Measurements from ENCODE around the gene ARHGAP12. TPM values are rescaled to one million over a fixed set of nuclear protein-coding genes. Genes with fewer than 3 reads are reported as not detected.
A peak's percentile ranks its signal among the peaks of the same experiment; 100 is the strongest.

ARHGAP12 gene
- total RNA-seq, 2 experiments from 2014 or later: 11.8 to 14.5 TPM

DNA sequence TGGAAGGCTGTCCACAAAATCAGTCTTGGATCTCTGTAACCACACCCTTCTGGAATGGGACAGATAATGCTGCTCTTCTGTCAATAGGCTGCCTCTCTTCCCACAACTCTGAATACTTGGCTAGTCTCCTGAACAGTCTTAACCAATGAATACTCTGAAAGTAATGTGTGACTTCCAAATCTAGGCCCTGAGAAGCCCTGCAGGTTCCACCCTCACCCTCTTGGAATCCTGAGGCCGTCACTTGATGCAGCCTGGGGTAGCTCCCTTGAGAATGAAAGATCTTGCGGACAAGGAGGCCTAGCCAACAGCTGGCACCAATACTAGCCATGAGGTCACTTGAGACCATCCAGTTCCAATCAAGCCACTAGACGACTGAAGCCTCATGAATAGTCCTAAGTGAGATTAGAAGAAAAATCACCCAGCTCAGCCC, 109.2 kb downstream of the ARHGAP12 start:
- ChIA-PET POLR2A (no interaction called here), CTCF (ENCODE audit: unreplicated experiment) (no interaction called here)
- no TSS peak for BruUV-seq (replicated peaks)
- no peaks in the 10 kb centered on the region for H3K9me3 ChIP-seq (ENCODE audit: low read length)
- intact Hi-C loops (cut with micrococcal nuclease; ENCODE audit: unreplicated experiment): no loop called here
- no peaks in the 10 kb centered on the region for H3K79me2 ChIP-seq (ENCODE audit: insufficient read depth, low read depth, low read length)
- TF ChIP-seq EZH2phosphoT487 (IDR thresholded peaks at IDR 0.05; ENCODE audit: borderline replicate concordance, low read depth, low read length): no peak
- no peaks in the 10 kb centered on the region for H3K9me2 ChIP-seq (ENCODE audit: insufficient read depth, low read length)
- no peak overlapping the region for H3K4me2 ChIP-seq (ENCODE audit: low read length)
- H3K27ac ChIP-seq (ENCODE audit: low read depth, low read length, poor library complexity, severe bottlenecking): no peak overlapping the region
- DNase-seq (ENCODE audit: low spot score): no peak
- no peaks in the 10 kb centered on the region for H4K20me1 ChIP-seq (ENCODE audit: insufficient read depth, low read length)
- no peak overlapping the region for H3K4me3 ChIP-seq (ENCODE audit: low read depth, low read length, poor library complexity, severe bottlenecking)
- H3K36me3 ChIP-seq (ENCODE audit: insufficient read depth, low read length): no peaks in the 10 kb centered on the region
- no peak overlapping the region for H2AFZ ChIP-seq (ENCODE audit: low read length)
- H3K4me1 ChIP-seq (ENCODE audit: insufficient read depth, low read length, poor library complexity, severe bottlenecking): no peaks in the 10 kb centered on the region

DNA sequence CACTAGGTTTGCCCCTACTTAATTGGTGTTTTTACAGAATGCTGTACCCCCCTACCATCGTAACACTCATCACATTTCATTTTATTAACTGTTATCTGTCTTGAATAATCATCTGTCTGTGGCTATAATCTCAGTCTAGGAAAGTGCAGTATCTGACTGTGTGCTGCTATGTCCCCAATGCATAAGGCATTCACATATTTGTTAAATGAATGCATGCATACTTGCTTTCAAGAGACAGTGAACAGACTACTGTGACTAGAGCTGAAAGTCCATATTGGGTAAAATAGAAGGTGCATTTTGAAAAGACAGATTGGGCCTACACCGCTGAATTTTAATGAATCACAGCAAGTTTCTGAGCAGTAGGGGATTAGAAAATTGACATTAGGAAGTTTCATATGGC, 112.3 kb downstream of the ARHGAP12 start:
- BruUV-seq (replicated peaks): no TSS peak
- no peaks in the 10 kb centered on the region for H3K36me3 ChIP-seq (ENCODE audit: insufficient read depth, low read length)
- H4K20me1 ChIP-seq (ENCODE audit: insufficient read depth, low read length): no peaks in the 10 kb centered on the region
- H3K4me3 ChIP-seq (ENCODE audit: low read depth, low read length, poor library complexity, severe bottlenecking): no peak overlapping the region
- H3K4me2 ChIP-seq (ENCODE audit: low read length): no peak overlapping the region
- no peaks in the 10 kb centered on the region for H3K4me1 ChIP-seq (ENCODE audit: insufficient read depth, low read length, poor library complexity, severe bottlenecking)
- CTCF ChIA-PET (ENCODE audit: unreplicated experiment): no interaction called here
- no peak overlapping the region for H2AFZ ChIP-seq (ENCODE audit: low read length)
- intact Hi-C loops (cut with micrococcal nuclease; ENCODE audit: unreplicated experiment): no loop called here
- no peak for DNase-seq (ENCODE audit: low spot score)
- no peak for TF ChIP-seq EZH2phosphoT487 (IDR thresholded peaks at IDR 0.05; ENCODE audit: borderline replicate concordance, low read depth, low read length)
- TF ChIP-seq, protein P1, sequence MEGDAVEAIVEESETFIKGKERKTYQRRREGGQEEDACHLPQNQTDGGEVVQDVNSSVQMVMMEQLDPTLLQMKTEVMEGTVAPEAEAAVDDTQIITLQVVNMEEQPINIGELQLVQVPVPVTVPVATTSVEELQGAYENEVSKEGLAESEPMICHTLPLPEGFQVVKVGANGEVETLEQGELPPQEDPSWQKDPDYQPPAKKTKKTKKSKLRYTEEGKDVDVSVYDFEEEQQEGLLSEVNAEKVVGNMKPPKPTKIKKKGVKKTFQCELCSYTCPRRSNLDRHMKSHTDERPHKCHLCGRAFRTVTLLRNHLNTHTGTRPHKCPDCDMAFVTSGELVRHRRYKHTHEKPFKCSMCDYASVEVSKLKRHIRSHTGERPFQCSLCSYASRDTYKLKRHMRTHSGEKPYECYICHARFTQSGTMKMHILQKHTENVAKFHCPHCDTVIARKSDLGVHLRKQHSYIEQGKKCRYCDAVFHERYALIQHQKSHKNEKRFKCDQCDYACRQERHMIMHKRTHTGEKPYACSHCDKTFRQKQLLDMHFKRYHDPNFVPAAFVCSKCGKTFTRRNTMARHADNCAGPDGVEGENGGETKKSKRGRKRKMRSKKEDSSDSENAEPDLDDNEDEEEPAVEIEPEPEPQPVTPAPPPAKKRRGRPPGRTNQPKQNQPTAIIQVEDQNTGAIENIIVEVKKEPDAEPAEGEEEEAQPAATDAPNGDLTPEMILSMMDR (conservative IDR thresholded peaks at IDR 0.05; ENCODE audit: low read length): no peak
- POLR2A ChIA-PET: interaction anchor here (0.6 to 0.7 kb wide), 2 partner anchors 40 to 1079 kb away, joined by 3 to 4 read pairs; no protein-coding TSS in a partner anchor
- H3K9me2 ChIP-seq (ENCODE audit: insufficient read depth, low read length): no peaks in the 10 kb centered on the region
- H3K27ac ChIP-seq (ENCODE audit: low read depth, low read length, poor library complexity, severe bottlenecking): no peak overlapping the region
- H3K9me3 ChIP-seq (ENCODE audit: low read length): no peaks in the 10 kb centered on the region
- H3K79me2 ChIP-seq (ENCODE audit: insufficient read depth, low read depth, low read length): no peaks in the 10 kb centered on the region

- no TSS peak for BruUV-seq (replicated peaks)
- H3K4me2 ChIP-seq (ENCODE audit: low read length): no peak overlapping the region
- intact Hi-C loops (cut with micrococcal nuclease; ENCODE audit: unreplicated experiment): loop anchor here (2.0 to 10.0 kb wide), 2 partner anchors 1024 to 1082 kb away; no protein-coding TSS in a partner anchor
- no peaks in the 10 kb centered on the region for H3K9me3 ChIP-seq (ENCODE audit: low read length)
- no peaks in the 10 kb centered on the region for H3K4me1 ChIP-seq (ENCODE audit: insufficient read depth, low read length, poor library complexity, severe bottlenecking)
- H3K4me3 ChIP-seq (ENCODE audit: low read depth, low read length, poor library complexity, severe bottlenecking): no peak overlapping the region
- DNase-seq (ENCODE audit: low spot score): peak; percentile 59
- no peak overlapping the region for H2AFZ ChIP-seq (ENCODE audit: low read length)
- H3K36me3 ChIP-seq (ENCODE audit: insufficient read depth, low read length): peaks cover 3% of the 10 kb centered on the region; the same call in 1 of the 2 replicates
- H3K27ac ChIP-seq (ENCODE audit: low read depth, low read length, poor library complexity, severe bottlenecking): no peak overlapping the region
- no peaks in the 10 kb centered on the region for H4K20me1 ChIP-seq (ENCODE audit: insufficient read depth, low read length)
- ChIA-PET POLR2A (interaction anchor here (0.6 to 0.7 kb wide), 3 partner anchors 84 to 1390 kb away, joined by 3 to 4 read pairs (median 3); no protein-coding TSS in a partner anchor), CTCF (ENCODE audit: unreplicated experiment) (no interaction called here)
- no peaks in the 10 kb centered on the region for H3K9me2 ChIP-seq (ENCODE audit: insufficient read depth, low read length)
- TF ChIP-seq, protein P1 (conservative IDR thresholded peaks at IDR 0.05; ENCODE audit: low read length): peak; percentile 89
- no peak for TF ChIP-seq EZH2phosphoT487 (IDR thresholded peaks at IDR 0.05; ENCODE audit: borderline replicate concordance, low read depth, low read length)
- no peaks in the 10 kb centered on the region for H3K79me2 ChIP-seq (ENCODE audit: insufficient read depth, low read depth, low read length)
Observed at GRCh38 chr10:31808258-31809218, 120.1 kb downstream of the ARHGAP12 start.

Measured in OCI-LY7 (cell line).